Liver (tissue), 9 donors: ENCODE data around the gene SREBF2. TPM values are rescaled to one million over a fixed set of nuclear protein-coding genes. Genes with fewer than 3 reads are reported as not detected.

Source experiments
- DNase-seq: peaks from one replicate; pipeline ENCODE4 v3.0.0-alpha.2; 2017; ENCODE audit warnings: low spot score
- H3K27ac ChIP-seq, 2 donors: one replicate each; pipeline ENCODE4 v1.7.0; 2013; ENCODE audit warnings: inconsistent platforms in 2 of 2, low read length in 2 of 2, control low read depth in 1 of 2, low read depth in 1 of 2, mild to moderate bottlenecking in 1 of 2
- H3K27me3 ChIP-seq, 4 donors: one replicate each; pipeline versions ENCODE4 v1.6.1 to v1.7.0; 2013; ENCODE audit warnings: low read length in 3 of 4, inconsistent platforms in 1 of 4, mild to moderate bottlenecking in 1 of 4, moderate library complexity in 1 of 4; ENCODE audit not compliant: control insufficient read depth in 4 of 4, insufficient read depth in 4 of 4
- H3K36me3 ChIP-seq, 4 donors: one replicate each; pipeline versions ENCODE4 v1.6.1 to v1.7.0; 2013; ENCODE audit warnings: low read length in 3 of 4, mild to moderate bottlenecking in 3 of 4, low read depth in 1 of 4, moderate library complexity in 1 of 4; ENCODE audit not compliant: control insufficient read depth in 4 of 4, insufficient read depth in 3 of 4
- H3K4me1 ChIP-seq, 4 donors: one replicate each; pipeline versions ENCODE4 v1.6.1 to v1.7.0; 2013; ENCODE audit warnings: low read length in 3 of 4, mild to moderate bottlenecking in 3 of 4, moderate library complexity in 1 of 4; ENCODE audit not compliant: control insufficient read depth in 4 of 4, insufficient read depth in 4 of 4
- H3K4me3 ChIP-seq, 3 donors: one replicate each; pipeline versions ENCODE4 v1.6.1 to v1.7.0; 2013; ENCODE audit warnings: low read length in 3 of 3, control low read depth in 1 of 3, low read depth in 1 of 3, mild to moderate bottlenecking in 1 of 3
- H3K9ac ChIP-seq, 2 donors: one replicate each; pipeline ENCODE4 v1.7.0; 2013; ENCODE audit warnings: low read length in 2 of 2, mild to moderate bottlenecking in 2 of 2, moderate library complexity in 2 of 2, control low read depth in 1 of 2, low read depth in 1 of 2
- H3K9me3 ChIP-seq, 4 donors: one replicate each; pipeline versions ENCODE4 v1.6.1 to v1.7.0; 2013; ENCODE audit warnings: low read length in 3 of 4; ENCODE audit not compliant: control insufficient read depth in 4 of 4
- ATF3 ChIP-seq: IDR thresholded peaks from 2 replicates; pipeline ENCODE4 v1.6.1; 2016; ENCODE audit warnings: antibody characterized with exemption
- CTCF ChIP-seq: fragments of 150-350 bp; IDR thresholded peaks from 2 replicates; pipeline ENCODE4 v1.5.1; 2017; ENCODE audit warnings: improper control_type of control experiment, low read depth, low read length; ENCODE audit not compliant: missing input control
- EGR1 ChIP-seq, 2 donors: IDR thresholded peaks; 2 replicates each; pipeline ENCODE4 v1.6.1; 2016 to 2018; ENCODE audit warnings: antibody characterized with exemption in 2 of 2, low read depth in 2 of 2
- FOXA1 ChIP-seq: IDR thresholded peaks from 2 replicates; pipeline ENCODE4 v1.6.1; 2016; ENCODE audit warnings: antibody characterized with exemption
- FOXA2 ChIP-seq: IDR thresholded peaks from 2 replicates; pipeline ENCODE4 v1.6.1; 2016; ENCODE audit warnings: antibody characterized with exemption
- GABPA ChIP-seq, 2 donors: IDR thresholded peaks in 1 of 2; conservative IDR thresholded peaks in 1 of 2; 2 replicates each; pipeline ENCODE4 v1.6.1; 2016; ENCODE audit warnings: antibody characterized with exemption in 2 of 2, mild to moderate bottlenecking in 1 of 2, moderate library complexity in 1 of 2
- HNF4A ChIP-seq, 2 donors: conservative IDR thresholded peaks; 2 replicates each; pipeline ENCODE4 v1.6.1; 2016; ENCODE audit warnings: antibody characterized with exemption in 2 of 2, mild to moderate bottlenecking in 2 of 2
- HNF4G ChIP-seq: IDR thresholded peaks from 2 replicates; pipeline ENCODE4 v1.6.1; 2016; ENCODE audit warnings: antibody characterized with exemption
- JUND ChIP-seq, 2 donors: IDR thresholded peaks; 2 replicates each; pipeline ENCODE4 v1.6.1; 2016; ENCODE audit warnings: antibody characterized with exemption in 2 of 2
- NR2F2 ChIP-seq: IDR thresholded peaks from 2 replicates; pipeline ENCODE4 v1.6.1; 2016; ENCODE audit warnings: antibody characterized with exemption
- RAD21 ChIP-seq, 2 donors: IDR thresholded peaks; 2 replicates each; pipeline ENCODE4 v1.6.1; 2016; ENCODE audit warnings: antibody characterized with exemption in 2 of 2, mild to moderate bottlenecking in 2 of 2
- RXRA ChIP-seq, 2 donors: IDR thresholded peaks; 2 replicates each; pipeline ENCODE4 v1.6.1; 2017 to 2018; ENCODE audit warnings: antibody characterized with exemption in 2 of 2, mild to moderate bottlenecking in 1 of 2
- SP1 ChIP-seq: IDR thresholded peaks from 2 replicates; pipeline ENCODE4 v1.6.1; 2018; ENCODE audit warnings: antibody characterized with exemption, mild to moderate bottlenecking
- TAF1 ChIP-seq: conservative IDR thresholded peaks from 2 replicates; pipeline ENCODE4 v1.6.1; 2016; ENCODE audit warnings: antibody characterized with exemption, mild to moderate bottlenecking
- YY1 ChIP-seq: IDR thresholded peaks from 2 replicates; pipeline ENCODE4 v1.6.1; 2016; ENCODE audit warnings: antibody characterized with exemption, mild to moderate bottlenecking
- WGBS: extraction: QIAGEN DNeasy Blood & Tissue Kit; methylation state at CpG from one replicate; pipeline ENCODE4 v1.1.7; 2013; 5-methylcytosine and 5-hydroxymethylcytosine counted together
- polyA plus RNA-seq, 2 donors: library from polyadenylated mRNA; stranded (reverse) in 1 of 2; unstranded in 1 of 2; fragments of 200-250 nt in 1 of 2; fragments of >200 nt in 1 of 2; fragmentation: Nextera tagmentation in 1 of 2; extraction: Ambion mirVana in 1 of 2; gene quantifications; one replicate each; pipeline versions ENCODE4 v1.2.1 to v1.2.3, GENCODE V29; 2013 to 2015
- total RNA-seq, 2 donors: library from RNA; depleted of rRNA; stranded (reverse); fragments of >200 nt; gene quantifications; one replicate each; pipeline ENCODE4 v1.2.3, GENCODE V29; 2014
- TF ChIP-seq, protein P1 (sequence below): IDR thresholded peaks from 2 replicates; pipeline ENCODE4 v1.6.1; 2016; ENCODE audit warnings: antibody characterized with exemption
- TF ChIP-seq, protein P2 (sequence below): IDR thresholded peaks from 2 replicates; pipeline ENCODE4 v1.6.1; 2016; ENCODE audit warnings: antibody characterized with exemption
- TF ChIP-seq, protein P3 (sequence below): IDR thresholded peaks from 2 replicates; pipeline ENCODE4 v1.6.1; 2016; ENCODE audit warnings: antibody characterized with exemption, mild to moderate bottlenecking
- donor health status: healthy.
- donor health status: healthy.
- donor health status: healthy.
- donor health status: healthy.
- donor health status: healthy.

SREBF2 gene
- total and polyA plus RNA-seq, 4 donors, result 18.3 to 69.6 (median 57.3) TPM

DNA sequence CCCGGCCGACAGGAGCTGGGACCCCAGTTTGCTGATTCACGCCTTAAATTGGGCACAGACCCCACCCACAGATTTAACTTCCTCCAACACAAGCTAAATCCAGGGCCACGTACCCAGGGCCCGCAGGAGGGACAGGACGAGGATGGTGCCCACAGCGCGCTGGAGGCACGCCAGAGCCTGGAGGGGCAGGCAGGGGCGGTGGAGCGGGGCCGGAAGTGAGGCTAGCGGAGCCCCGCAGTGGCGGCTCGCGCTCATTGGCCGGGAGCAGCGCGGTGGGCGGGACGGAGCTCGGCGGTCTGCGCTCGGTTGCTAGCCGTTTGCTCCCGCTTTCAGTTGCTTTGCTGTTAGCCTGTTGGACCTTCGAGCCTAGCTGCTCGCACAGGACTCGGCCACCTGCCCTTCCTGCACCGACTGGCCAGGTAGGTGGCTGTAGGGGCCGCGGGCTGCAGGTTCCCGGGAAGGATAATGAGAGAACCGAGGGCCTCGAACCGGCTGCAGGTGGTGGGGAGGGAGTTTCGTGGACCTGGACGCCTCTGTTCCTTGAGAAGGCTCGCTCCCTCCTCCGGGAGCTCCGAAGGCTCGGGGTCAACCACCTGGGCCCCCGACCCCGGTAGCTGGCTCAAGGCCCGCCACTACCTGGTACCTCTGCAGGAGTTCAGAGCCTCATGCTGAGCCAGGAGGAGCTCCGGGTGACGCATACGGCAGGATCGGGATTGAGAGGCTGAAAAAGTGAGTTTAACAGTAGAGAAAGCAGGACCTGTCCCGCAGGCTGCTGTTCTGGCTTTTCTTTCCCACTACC lies 32.4 kb upstream of the SREBF2 start, which contains the start of gene CCDC134:
Gene CCDC134 (plus strand): TSS at position 332 of the 799 bp plus-strand sequence. CDS start 8,212 bp downstream, outside the sequence.
- Histone ChIP-seq H3K4me1 (peaks cover 0 to 23% (median 17%) of the 10 kb centered on the region in 4 donors), H3K36me3 (no peaks in the 10 kb centered on the region), H3K9ac (peak within 1 kb of the TSS; percentile 91 to 96), H3K27ac (peak within 1 kb of the TSS; percentile 87 to 92), H3K4me3 (peak within 1 kb of the TSS; percentile 68 to 96 (median 80)), H3K9me3 (no peaks in the 10 kb centered on the region), H3K27me3 (no peaks in the 10 kb centered on the region)
- peak in 1 of 2 donors; percentile 51 for TF ChIP-seq HNF4A (conservative IDR thresholded peaks at IDR 0.05)
- TF ChIP-seq FOXA2, result no peak
- no peak for TF ChIP-seq ATF3
- TF ChIP-seq FOXA1, result no peak
- TF ChIP-seq TAF1, result peak; percentile 94
- no peak for TF ChIP-seq YY1
- peak in 1 of 2 donors; percentile 46 for TF ChIP-seq RAD21 (IDR thresholded peaks at IDR 0.05)
- TF ChIP-seq, protein P1, sequence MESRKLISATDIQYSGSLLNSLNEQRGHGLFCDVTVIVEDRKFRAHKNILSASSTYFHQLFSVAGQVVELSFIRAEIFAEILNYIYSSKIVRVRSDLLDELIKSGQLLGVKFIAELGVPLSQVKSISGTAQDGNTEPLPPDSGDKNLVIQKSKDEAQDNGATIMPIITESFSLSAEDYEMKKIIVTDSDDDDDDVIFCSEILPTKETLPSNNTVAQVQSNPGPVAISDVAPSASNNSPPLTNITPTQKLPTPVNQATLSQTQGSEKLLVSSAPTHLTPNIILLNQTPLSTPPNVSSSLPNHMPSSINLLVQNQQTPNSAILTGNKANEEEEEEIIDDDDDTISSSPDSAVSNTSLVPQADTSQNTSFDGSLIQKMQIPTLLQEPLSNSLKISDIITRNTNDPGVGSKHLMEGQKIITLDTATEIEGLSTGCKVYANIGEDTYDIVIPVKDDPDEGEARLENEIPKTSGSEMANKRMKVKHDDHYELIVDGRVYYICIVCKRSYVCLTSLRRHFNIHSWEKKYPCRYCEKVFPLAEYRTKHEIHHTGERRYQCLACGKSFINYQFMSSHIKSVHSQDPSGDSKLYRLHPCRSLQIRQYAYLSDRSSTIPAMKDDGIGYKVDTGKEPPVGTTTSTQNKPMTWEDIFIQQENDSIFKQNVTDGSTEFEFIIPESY, result no peak
- no peak for TF ChIP-seq JUND (IDR thresholded peaks at IDR 0.05)
- peak; percentile 37 to 86 for TF ChIP-seq GABPA (IDR thresholded peaks at IDR 0.05 in 1 of 2, conservative IDR thresholded peaks at IDR 0.05 in 1 of 2)
- TF ChIP-seq, protein P2, sequence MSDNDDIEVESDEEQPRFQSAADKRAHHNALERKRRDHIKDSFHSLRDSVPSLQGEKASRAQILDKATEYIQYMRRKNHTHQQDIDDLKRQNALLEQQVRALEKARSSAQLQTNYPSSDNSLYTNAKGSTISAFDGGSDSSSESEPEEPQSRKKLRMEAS, result no peak
- no peak for TF ChIP-seq EGR1 (IDR thresholded peaks at IDR 0.05; ENCODE audit: low read depth in 2 of 2)
- no peak for TF ChIP-seq NR2F2
- TF ChIP-seq RXRA (IDR thresholded peaks at IDR 0.05), result peak in 1 of 2 donors; percentile 37
- TF ChIP-seq SP1, result peak; percentile 65
- TF ChIP-seq, protein P3, sequence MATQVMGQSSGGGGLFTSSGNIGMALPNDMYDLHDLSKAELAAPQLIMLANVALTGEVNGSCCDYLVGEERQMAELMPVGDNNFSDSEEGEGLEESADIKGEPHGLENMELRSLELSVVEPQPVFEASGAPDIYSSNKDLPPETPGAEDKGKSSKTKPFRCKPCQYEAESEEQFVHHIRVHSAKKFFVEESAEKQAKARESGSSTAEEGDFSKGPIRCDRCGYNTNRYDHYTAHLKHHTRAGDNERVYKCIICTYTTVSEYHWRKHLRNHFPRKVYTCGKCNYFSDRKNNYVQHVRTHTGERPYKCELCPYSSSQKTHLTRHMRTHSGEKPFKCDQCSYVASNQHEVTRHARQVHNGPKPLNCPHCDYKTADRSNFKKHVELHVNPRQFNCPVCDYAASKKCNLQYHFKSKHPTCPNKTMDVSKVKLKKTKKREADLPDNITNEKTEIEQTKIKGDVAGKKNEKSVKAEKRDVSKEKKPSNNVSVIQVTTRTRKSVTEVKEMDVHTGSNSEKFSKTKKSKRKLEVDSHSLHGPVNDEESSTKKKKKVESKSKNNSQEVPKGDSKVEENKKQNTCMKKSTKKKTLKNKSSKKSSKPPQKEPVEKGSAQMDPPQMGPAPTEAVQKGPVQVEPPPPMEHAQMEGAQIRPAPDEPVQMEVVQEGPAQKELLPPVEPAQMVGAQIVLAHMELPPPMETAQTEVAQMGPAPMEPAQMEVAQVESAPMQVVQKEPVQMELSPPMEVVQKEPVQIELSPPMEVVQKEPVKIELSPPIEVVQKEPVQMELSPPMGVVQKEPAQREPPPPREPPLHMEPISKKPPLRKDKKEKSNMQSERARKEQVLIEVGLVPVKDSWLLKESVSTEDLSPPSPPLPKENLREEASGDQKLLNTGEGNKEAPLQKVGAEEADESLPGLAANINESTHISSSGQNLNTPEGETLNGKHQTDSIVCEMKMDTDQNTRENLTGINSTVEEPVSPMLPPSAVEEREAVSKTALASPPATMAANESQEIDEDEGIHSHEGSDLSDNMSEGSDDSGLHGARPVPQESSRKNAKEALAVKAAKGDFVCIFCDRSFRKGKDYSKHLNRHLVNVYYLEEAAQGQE, result peak; percentile 85
- peak; percentile 0 for TF ChIP-seq CTCF
- TF ChIP-seq HNF4G, result no peak
- WGBS, result under 1% methylated on average over 52 of the region's 52 CpGs
- peak; percentile 94 for DNase-seq
